Activated CD4-positive, CD25-positive, alpha-beta regulatory T cell treated with anti-CD3 and anti-CD28 coated beads, Interleukin-2, amount 50 U/mL, for 24 hours (primary cell): ENCODE results near the gene C2orf69.

Source experiments
- ATAC-seq, 2 donors: fragments of 150-1000 bp; cut with Tn5 transposase; one replicate each; pipeline ENCODE4 v1.10.0; 2021; ENCODE audit warnings: mild to moderate bottlenecking in 1 of 2, moderate library complexity in 1 of 2

Gene C2orf69

GRCh38 chr2:199968126-199968525, 57.0 kb downstream of the C2orf69 start:
- ATAC-seq, result no peak

GRCh38 chr2:199972088-199972626, 61.1 kb downstream of the C2orf69 start:
- no peak for ATAC-seq

DNA sequence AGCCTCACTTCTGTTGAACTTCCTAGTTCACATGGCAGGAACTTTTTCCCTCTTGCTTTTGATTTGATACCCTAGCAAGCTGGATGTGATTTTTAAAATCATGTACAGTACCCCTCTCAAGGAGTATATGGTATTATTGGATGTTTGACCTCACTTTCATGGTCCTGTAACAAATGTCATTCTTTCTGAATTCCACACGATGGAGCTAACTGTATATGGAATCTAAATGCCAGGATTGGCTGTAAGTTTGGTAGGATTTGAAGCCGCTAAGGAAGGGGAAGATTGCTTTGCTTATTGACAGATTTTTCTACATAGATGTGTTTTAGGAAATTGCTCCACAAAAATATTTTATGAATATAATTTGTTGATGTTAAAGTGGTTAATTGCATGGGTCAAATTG, 62.6 kb downstream of the C2orf69 start:
- no peak for ATAC-seq

DNA sequence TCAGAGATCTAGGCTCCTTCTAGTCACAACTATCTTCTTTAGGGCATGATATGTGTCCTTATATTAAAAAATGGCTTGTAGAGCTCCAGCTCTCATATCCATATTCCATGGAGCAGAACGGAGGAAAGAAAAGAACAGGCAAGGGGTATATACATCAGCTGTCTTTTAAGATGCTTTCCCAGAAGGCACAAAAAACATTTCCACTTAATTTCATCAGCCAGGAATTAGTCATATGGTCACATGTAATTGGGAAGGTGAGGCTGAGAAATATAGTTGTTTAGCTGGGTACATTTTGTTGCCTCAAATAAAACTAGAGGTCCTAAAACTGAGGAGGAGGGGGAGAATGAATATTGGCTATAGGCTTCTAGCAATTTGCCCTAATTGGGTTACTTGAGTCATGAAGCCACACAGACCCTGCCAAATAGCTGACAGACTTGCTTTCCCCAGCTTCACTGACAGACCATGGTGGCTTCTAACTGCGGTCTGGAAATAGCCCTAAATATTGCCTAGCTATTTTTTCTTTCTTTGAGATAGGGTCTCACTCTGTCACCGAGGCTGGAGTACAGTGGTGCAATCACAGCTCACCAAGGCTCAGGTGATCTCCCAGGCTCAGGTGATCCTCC, 64.3 kb downstream of the C2orf69 start:
- no peak for ATAC-seq
